CD14-positive monocyte (primary cell): Measurements from ENCODE around the gene BEST2. TPM values are rescaled to one million over a fixed set of nuclear protein-coding genes. Genes with fewer than 3 reads are reported as not detected.
"Not testable (repeated sequence)": the region's sequence is repeated elsewhere in the genome, so short reads cannot be mapped to it uniquely, and the experiment has no call there.

Experiments used
- DNase-seq, 3 donors: peaks; one replicate each; pipeline ENCODE4 v3.0.0-alpha.2; 2011 to 2022
- H2AFZ ChIP-seq: 2 replicates; pipeline ENCODE4 v1.6.0; 2012; ENCODE audit warnings: mild to moderate bottlenecking, low read depth, low read length, inconsistent platforms; ENCODE audit not compliant: insufficient read depth, poor library complexity, severe bottlenecking
- H3K27ac ChIP-seq, 2 donors: 1 replicate in 1 of 2; 2 replicates in 1 of 2; pipeline ENCODE4 v1.5.1; 2012 to 2013; ENCODE audit warnings: low read length in 2 of 2, control low read depth in 1 of 2, inconsistent platforms in 1 of 2, low read depth in 1 of 2, mild to moderate bottlenecking in 1 of 2
- H3K27me3 ChIP-seq, 2 donors: one replicate each; pipeline versions ENCODE4 v1.6.0 to v1.6.1; 2011 to 2013; ENCODE audit warnings: low read length in 2 of 2; ENCODE audit not compliant: control insufficient read depth in 2 of 2, insufficient read depth in 2 of 2
- H3K36me3 ChIP-seq, 2 donors: replicated peaks in 1 of 2; 1 replicate in 1 of 2; 2 replicates in 1 of 2; pipeline versions ENCODE4 v1.5.1 to v1.6.1; 2012 to 2013; ENCODE audit warnings: low read length in 2 of 2, control low read depth in 1 of 2, inconsistent platforms in 1 of 2, mild to moderate bottlenecking in 1 of 2; ENCODE audit not compliant: insufficient read depth in 2 of 2, control insufficient read depth in 1 of 2
- H3K4me1 ChIP-seq, 2 donors: 1 replicate in 1 of 2; 2 replicates in 1 of 2; pipeline versions ENCODE4 v1.5.1 to v1.6.1; 2012 to 2013; ENCODE audit warnings: low read length in 2 of 2, control low read depth in 1 of 2, inconsistent platforms in 1 of 2, mild to moderate bottlenecking in 1 of 2, moderate library complexity in 1 of 2; ENCODE audit not compliant: insufficient read depth in 2 of 2, control insufficient read depth in 1 of 2
- H3K4me2 ChIP-seq: replicated peaks from 2 replicates; pipeline ENCODE3; 2012; ENCODE audit warnings: low read length, moderate library complexity, mild to moderate bottlenecking; ENCODE audit not compliant: poor library complexity, severe bottlenecking; ENCODE audit errors: extremely low read depth
- H3K4me3 ChIP-seq, 3 experiments: fragments of 200-600 bp in 1 of 3; sonication (generic) in 1 of 3; replicated peaks in 1 of 3; 1 replicate in 2 of 3; 2 replicates in 1 of 3; pipeline ENCODE4 v1.5.1; 2011 to 2013; ENCODE audit warnings: low read length in 3 of 3, mild to moderate bottlenecking in 3 of 3, control low read depth in 2 of 3, low read depth in 2 of 3, inconsistent platforms in 1 of 3, moderate library complexity in 1 of 3
- H3K79me2 ChIP-seq: 2 replicates; pipeline ENCODE4 v1.6.0; 2012; ENCODE audit warnings: mild to moderate bottlenecking, control low read depth, inconsistent platforms, low read length, moderate library complexity; ENCODE audit not compliant: insufficient read depth
- H3K9ac ChIP-seq: 2 replicates; pipeline ENCODE4 v1.6.0; 2017; ENCODE audit warnings: low read length, mild to moderate bottlenecking; ENCODE audit not compliant: insufficient read depth, poor library complexity, severe bottlenecking
- H3K9me3 ChIP-seq, 2 donors: replicated peaks in 1 of 2; 1 replicate in 1 of 2; 2 replicates in 1 of 2; pipeline versions ENCODE4 v1.5.1 to v1.6.1; 2012 to 2013; ENCODE audit warnings: low read length in 2 of 2, control low read depth in 1 of 2; ENCODE audit not compliant: control insufficient read depth in 1 of 2, insufficient read depth in 1 of 2
- H4K20me1 ChIP-seq: 2 replicates; pipeline ENCODE4 v1.6.0; 2012; ENCODE audit warnings: mild to moderate bottlenecking, low read length, control low read depth, moderate library complexity; ENCODE audit not compliant: insufficient read depth
- H3K27ac Mint-ChIP-seq, 7 donors: one replicate each; pipeline ENCODE4 v1.8.0; 2020; ENCODE audit warnings: mild to moderate bottlenecking in 7 of 7, mixed read lengths in 7 of 7, moderate library complexity in 6 of 7, inconsistent platforms in 2 of 7
- H3K27me3 Mint-ChIP-seq, 3 donors: one replicate each; pipeline ENCODE4 v1.8.0; 2021 to 2022; ENCODE audit warnings: low read depth in 3 of 3, mild to moderate bottlenecking in 3 of 3, mixed read lengths in 3 of 3, moderate library complexity in 3 of 3, inconsistent platforms in 1 of 3
- H3K36me3 Mint-ChIP-seq, 2 donors: one replicate each; pipeline ENCODE4 v1.8.0; 2020; ENCODE audit warnings: mixed read lengths in 2 of 2, inconsistent platforms in 1 of 2, mild to moderate bottlenecking in 1 of 2
- H3K4me1 Mint-ChIP-seq: one replicate; pipeline ENCODE4 v1.8.0; 2020; ENCODE audit warnings: mild to moderate bottlenecking, mixed read lengths
- H3K4me3 Mint-ChIP-seq, 2 donors: one replicate each; pipeline ENCODE4 v1.8.0; 2020; ENCODE audit warnings: mild to moderate bottlenecking in 2 of 2, mixed read lengths in 2 of 2, moderate library complexity in 1 of 2
- H3K9me3 Mint-ChIP-seq, 7 donors: one replicate each; pipeline ENCODE4 v1.8.0; 2020 to 2022; ENCODE audit warnings: mixed read lengths in 7 of 7, mild to moderate bottlenecking in 6 of 7, moderate library complexity in 6 of 7, inconsistent platforms in 2 of 7
- CTCF ChIP-seq: fragments of 200-600 bp; IDR thresholded peaks from one replicate; pipeline ENCODE4 v1.8.0; 2022; ENCODE audit warnings: antibody characterized with exemption, mild to moderate bottlenecking
- WGBS: methylation state at CpG from one replicate; pipeline ENCODE4 v1.1.5; 2013; ENCODE audit warnings: missing lambda C conversion rate; ENCODE audit not compliant: insufficient coverage; 5-methylcytosine and 5-hydroxymethylcytosine counted together
- intact Hi-C, 2 donors: fragments of 100-400 bp; cut with micrococcal nuclease; formaldehyde crosslinking; loops; one replicate each; pipeline versions ENCODE4 v1.15.0 to v1.15.1; 2023
- polyA plus RNA-seq, 3 donors: library from polyadenylated mRNA; depleted of rRNA in 1 of 3; unstranded in 2 of 3; stranded (reverse) in 1 of 3; fragments of 300-500 nt in 2 of 3; fragments of >200 nt in 1 of 3; fragmentation: Illumina TruSeq in 2 of 3; gene quantifications; 1 replicate in 2 of 3; 2 replicates in 1 of 3; pipeline ENCODE4 v1.2.3, GENCODE V29; 2012 to 2021

The BEST2 gene
- polyA plus RNA-seq, 3 donors: not detected

- H3K36me3 ChIP-seq: no peaks in the 10 kb centered on the region
- H3K4me1 ChIP-seq: peaks cover 42 to 51% of the 10 kb centered on the region in 2 donors
- intact Hi-C loops: loop anchor here (2.0 to 10.0 kb wide), 5 partner anchors 30 to 298 kb away; no protein-coding TSS in a partner anchor
- no peak for TF ChIP-seq CTCF
- peaks cover 0 to 10% (median 2%) of the 10 kb centered on the region in 7 donors for H3K9me3 Mint-ChIP-seq
- no peak overlapping the region for H3K4me2 ChIP-seq
- H3K4me1 Mint-ChIP-seq: peaks cover 40% of the 10 kb centered on the region
- H3K27me3 ChIP-seq: peaks cover under 1 to 22% of the 10 kb centered on the region in 2 donors
- H2AFZ ChIP-seq: no peak overlapping the region
- peak overlapping the region in 1 of 3 experiments; percentile 63 for H3K4me3 ChIP-seq
- peak in 1 of 3 donors; percentile 22 for DNase-seq
- H3K27ac ChIP-seq: no peak overlapping the region
- peak overlapping the region in 1 of 7 donors; percentile 12 for H3K27ac Mint-ChIP-seq
- peaks cover 38% of the 10 kb centered on the region for H4K20me1 ChIP-seq
- 92% methylated on average over 1 of the region's 6 CpGs for WGBS
- no peak overlapping the region for H3K9ac ChIP-seq
- H3K27me3 Mint-ChIP-seq: peaks cover 6 to 24% (median 16%) of the 10 kb centered on the region in 3 donors
- peaks cover 5 to 28% of the 10 kb centered on the region in 2 donors for H3K36me3 Mint-ChIP-seq
- peaks cover 30% of the 10 kb centered on the region for H3K79me2 ChIP-seq
- no peaks in the 10 kb centered on the region for H3K9me3 ChIP-seq
- H3K4me3 Mint-ChIP-seq: no peak overlapping the region
These were observed 45.6 kb downstream of the BEST2 start for GRCh38 chr19:12797141-12797587.

GRCh38 chr19:12797607-12798006 is 46.0 kb downstream of the BEST2 start:
- Histone ChIP-seq H3K79me2 (peaks cover 26% of the 10 kb centered on the region), H4K20me1 (peaks cover 33% of the 10 kb centered on the region), H3K27me3 (peaks cover 4 to 26% of the 10 kb centered on the region in 2 donors), H3K4me1 (peaks cover 45 to 55% of the 10 kb centered on the region in 2 donors)
- Mint-ChIP-seq H3K9me3 (peaks cover 0 to 10% (median 4%) of the 10 kb centered on the region in 7 donors), H3K4me1 (peaks cover 44% of the 10 kb centered on the region), H3K36me3 (peaks cover 9 to 31% of the 10 kb centered on the region in 2 donors), H3K27me3 (peaks cover 11 to 28% (median 21%) of the 10 kb centered on the region in 3 donors)
- DNase-seq, H3K4me3 ChIP-seq, H3K27ac Mint-ChIP-seq, H3K9me3 ChIP-seq, H2AFZ ChIP-seq, H3K27ac ChIP-seq, H3K9ac ChIP-seq, H3K4me2 ChIP-seq, H3K36me3 ChIP-seq, H3K4me3 Mint-ChIP-seq: not testable (repeated sequence)
- intact Hi-C loops: loop anchor here (2.0 to 10.0 kb wide), 5 partner anchors 31 to 297 kb away; no protein-coding TSS in a partner anchor
- WGBS: 99% methylated on average over 7 of the region's 7 CpGs
